Liver (tissue), 9 donors: ENCODE measurements around the gene MYO1F. TPM values are rescaled to one million over a fixed set of nuclear protein-coding genes. Genes with fewer than 3 reads are reported as not detected.
A peak's percentile ranks its signal among the peaks of the same experiment; 100 is the strongest.

Source experiments
- DNase-seq: peaks from one replicate; pipeline ENCODE4 v3.0.0-alpha.2; 2017; ENCODE audit warnings: low spot score
- H3K27ac ChIP-seq, 2 donors: one replicate each; pipeline ENCODE4 v1.7.0; 2013; ENCODE audit warnings: inconsistent platforms in 2 of 2, low read length in 2 of 2, control low read depth in 1 of 2, low read depth in 1 of 2, mild to moderate bottlenecking in 1 of 2
- H3K27me3 ChIP-seq, 4 donors: one replicate each; pipeline versions ENCODE4 v1.6.1 to v1.7.0; 2013; ENCODE audit warnings: low read length in 3 of 4, inconsistent platforms in 1 of 4, mild to moderate bottlenecking in 1 of 4, moderate library complexity in 1 of 4; ENCODE audit not compliant: control insufficient read depth in 4 of 4, insufficient read depth in 4 of 4
- H3K36me3 ChIP-seq, 4 donors: one replicate each; pipeline versions ENCODE4 v1.6.1 to v1.7.0; 2013; ENCODE audit warnings: low read length in 3 of 4, mild to moderate bottlenecking in 3 of 4, low read depth in 1 of 4, moderate library complexity in 1 of 4; ENCODE audit not compliant: control insufficient read depth in 4 of 4, insufficient read depth in 3 of 4
- H3K4me1 ChIP-seq, 4 donors: one replicate each; pipeline versions ENCODE4 v1.6.1 to v1.7.0; 2013; ENCODE audit warnings: low read length in 3 of 4, mild to moderate bottlenecking in 3 of 4, moderate library complexity in 1 of 4; ENCODE audit not compliant: control insufficient read depth in 4 of 4, insufficient read depth in 4 of 4
- H3K4me3 ChIP-seq, 3 donors: one replicate each; pipeline versions ENCODE4 v1.6.1 to v1.7.0; 2013; ENCODE audit warnings: low read length in 3 of 3, control low read depth in 1 of 3, low read depth in 1 of 3, mild to moderate bottlenecking in 1 of 3
- H3K9ac ChIP-seq, 2 donors: one replicate each; pipeline ENCODE4 v1.7.0; 2013; ENCODE audit warnings: low read length in 2 of 2, mild to moderate bottlenecking in 2 of 2, moderate library complexity in 2 of 2, control low read depth in 1 of 2, low read depth in 1 of 2
- H3K9me3 ChIP-seq, 4 donors: one replicate each; pipeline versions ENCODE4 v1.6.1 to v1.7.0; 2013; ENCODE audit warnings: low read length in 3 of 4; ENCODE audit not compliant: control insufficient read depth in 4 of 4
- ATF3 ChIP-seq: IDR thresholded peaks from 2 replicates; pipeline ENCODE4 v1.6.1; 2016; ENCODE audit warnings: antibody characterized with exemption
- FOXA1 ChIP-seq: IDR thresholded peaks from 2 replicates; pipeline ENCODE4 v1.6.1; 2016; ENCODE audit warnings: antibody characterized with exemption
- FOXA2 ChIP-seq: IDR thresholded peaks from 2 replicates; pipeline ENCODE4 v1.6.1; 2016; ENCODE audit warnings: antibody characterized with exemption
- GABPA ChIP-seq, 2 donors: IDR thresholded peaks in 1 of 2; conservative IDR thresholded peaks in 1 of 2; 2 replicates each; pipeline ENCODE4 v1.6.1; 2016; ENCODE audit warnings: antibody characterized with exemption in 2 of 2, mild to moderate bottlenecking in 1 of 2, moderate library complexity in 1 of 2
- HNF4A ChIP-seq, 2 donors: conservative IDR thresholded peaks; 2 replicates each; pipeline ENCODE4 v1.6.1; 2016; ENCODE audit warnings: antibody characterized with exemption in 2 of 2, mild to moderate bottlenecking in 2 of 2
- JUND ChIP-seq, 2 donors: IDR thresholded peaks; 2 replicates each; pipeline ENCODE4 v1.6.1; 2016; ENCODE audit warnings: antibody characterized with exemption in 2 of 2
- NR2F2 ChIP-seq: IDR thresholded peaks from 2 replicates; pipeline ENCODE4 v1.6.1; 2016; ENCODE audit warnings: antibody characterized with exemption
- RAD21 ChIP-seq, 2 donors: IDR thresholded peaks; 2 replicates each; pipeline ENCODE4 v1.6.1; 2016; ENCODE audit warnings: antibody characterized with exemption in 2 of 2, mild to moderate bottlenecking in 2 of 2
- RXRA ChIP-seq, 2 donors: IDR thresholded peaks; 2 replicates each; pipeline ENCODE4 v1.6.1; 2017 to 2018; ENCODE audit warnings: antibody characterized with exemption in 2 of 2, mild to moderate bottlenecking in 1 of 2
- SP1 ChIP-seq: IDR thresholded peaks from 2 replicates; pipeline ENCODE4 v1.6.1; 2018; ENCODE audit warnings: antibody characterized with exemption, mild to moderate bottlenecking
- TAF1 ChIP-seq: conservative IDR thresholded peaks from 2 replicates; pipeline ENCODE4 v1.6.1; 2016; ENCODE audit warnings: antibody characterized with exemption, mild to moderate bottlenecking
- YY1 ChIP-seq: IDR thresholded peaks from 2 replicates; pipeline ENCODE4 v1.6.1; 2016; ENCODE audit warnings: antibody characterized with exemption, mild to moderate bottlenecking
- WGBS: extraction: QIAGEN DNeasy Blood & Tissue Kit; methylation state at CpG from one replicate; pipeline ENCODE4 v1.1.7; 2013; 5-methylcytosine and 5-hydroxymethylcytosine counted together
- polyA plus RNA-seq, 2 donors: library from polyadenylated mRNA; stranded (reverse) in 1 of 2; unstranded in 1 of 2; fragments of 200-250 nt in 1 of 2; fragments of >200 nt in 1 of 2; fragmentation: Nextera tagmentation in 1 of 2; extraction: Ambion mirVana in 1 of 2; gene quantifications; one replicate each; pipeline versions ENCODE4 v1.2.1 to v1.2.3, GENCODE V29; 2013 to 2015
- total RNA-seq, 2 donors: library from RNA; depleted of rRNA; stranded (reverse); fragments of >200 nt; gene quantifications; one replicate each; pipeline ENCODE4 v1.2.3, GENCODE V29; 2014
- TF ChIP-seq, protein P1 (sequence below): IDR thresholded peaks from 2 replicates; pipeline ENCODE4 v1.6.1; 2016; ENCODE audit warnings: antibody characterized with exemption
- donor health status: healthy.
- donor health status: healthy.
- donor health status: healthy.
- donor health status: healthy.
- donor health status: healthy.

Gene MYO1F
- total and polyA plus RNA-seq, 4 donors: 6.1 to 20.4 (median 12.0) TPM

DNA sequence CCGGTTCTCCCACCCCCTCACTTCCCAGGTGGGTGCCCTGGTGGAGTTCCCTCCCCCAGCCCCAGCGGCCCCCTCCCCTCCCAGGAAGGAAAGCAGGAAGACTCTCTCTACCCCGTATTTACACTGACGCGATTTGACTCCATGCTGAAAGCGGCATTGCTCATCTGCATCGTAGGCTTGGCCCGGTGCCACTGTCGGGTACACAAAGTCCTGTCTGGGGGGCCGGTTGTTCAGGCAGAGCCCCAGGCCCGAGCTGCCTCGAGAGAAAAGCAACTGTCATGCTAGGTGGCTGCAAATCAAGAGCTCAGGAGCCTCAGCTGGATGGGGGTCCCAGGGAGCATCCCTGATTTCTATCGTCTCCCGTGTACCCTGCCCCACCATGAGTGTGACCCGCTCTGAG is 18.4 kb upstream of the MYO1F start:
- no peak overlapping the region for H3K9ac ChIP-seq
- peaks cover 0 to 3% (median 1%) of the 10 kb centered on the region in 4 donors for H3K9me3 ChIP-seq
- H3K4me1 ChIP-seq: peaks cover 0 to 10% (median 5%) of the 10 kb centered on the region in 4 donors
- H3K36me3 ChIP-seq: peaks cover 0 to 11% (median 6%) of the 10 kb centered on the region in 4 donors
- WGBS: 75% methylated on average over 15 of the region's 15 CpGs
- no peaks in the 10 kb centered on the region for H3K27me3 ChIP-seq
- TF ChIP-seq FOXA2 (no peak), SP1 (no peak), HNF4A (conservative IDR thresholded peaks at IDR 0.05) (no peak), JUND (IDR thresholded peaks at IDR 0.05) (no peak), YY1 (no peak), GABPA (IDR thresholded peaks at IDR 0.05 in 1 of 2, conservative IDR thresholded peaks at IDR 0.05 in 1 of 2) (no peak), FOXA1 (no peak), RXRA (IDR thresholded peaks at IDR 0.05) (no peak), RAD21 (IDR thresholded peaks at IDR 0.05) (no peak), ATF3 (no peak)
- DNase-seq: no peak
- no peak overlapping the region for H3K27ac ChIP-seq
- no peak overlapping the region for H3K4me3 ChIP-seq

DNA sequence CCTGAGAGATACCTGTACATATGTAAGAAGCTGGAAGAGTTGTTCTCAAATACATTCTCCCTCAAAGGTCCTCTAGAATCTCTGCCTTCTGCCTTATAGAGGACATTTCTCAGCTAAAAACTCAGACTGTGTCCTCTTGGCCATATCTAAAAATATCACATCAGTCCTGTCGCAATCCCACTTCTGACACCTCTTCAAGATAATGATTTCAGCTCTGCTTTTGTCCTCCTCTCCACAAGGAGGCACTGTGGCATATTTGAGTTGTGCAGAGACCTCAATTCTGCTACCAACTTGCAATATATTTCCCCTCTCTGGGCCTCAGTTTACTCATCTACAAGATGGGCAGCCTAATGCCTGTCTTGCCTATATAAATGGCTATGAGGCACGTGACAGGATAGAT is 16.7 kb upstream of the MYO1F start:
- Histone ChIP-seq H3K27ac (no peak overlapping the region), H3K9ac (no peak overlapping the region), H3K4me3 (no peak overlapping the region), H3K27me3 (no peaks in the 10 kb centered on the region), H3K36me3 (peaks cover 0 to 11% (median 5%) of the 10 kb centered on the region in 4 donors), H3K4me1 (peaks cover 0 to 10% (median 5%) of the 10 kb centered on the region in 4 donors), H3K9me3 (peaks cover 0 to 3% (median 1%) of the 10 kb centered on the region in 4 donors)
- TF ChIP-seq TAF1 (no peak), NR2F2 (no peak), GABPA (IDR thresholded peaks at IDR 0.05 in 1 of 2, conservative IDR thresholded peaks at IDR 0.05 in 1 of 2) (no peak), ATF3 (no peak), JUND (IDR thresholded peaks at IDR 0.05) (no peak), FOXA1 (no peak)
- TF ChIP-seq, protein P1, sequence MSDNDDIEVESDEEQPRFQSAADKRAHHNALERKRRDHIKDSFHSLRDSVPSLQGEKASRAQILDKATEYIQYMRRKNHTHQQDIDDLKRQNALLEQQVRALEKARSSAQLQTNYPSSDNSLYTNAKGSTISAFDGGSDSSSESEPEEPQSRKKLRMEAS: no peak
- no peak for DNase-seq
- WGBS: 94% methylated on average over 2 of the region's 2 CpGs

DNA sequence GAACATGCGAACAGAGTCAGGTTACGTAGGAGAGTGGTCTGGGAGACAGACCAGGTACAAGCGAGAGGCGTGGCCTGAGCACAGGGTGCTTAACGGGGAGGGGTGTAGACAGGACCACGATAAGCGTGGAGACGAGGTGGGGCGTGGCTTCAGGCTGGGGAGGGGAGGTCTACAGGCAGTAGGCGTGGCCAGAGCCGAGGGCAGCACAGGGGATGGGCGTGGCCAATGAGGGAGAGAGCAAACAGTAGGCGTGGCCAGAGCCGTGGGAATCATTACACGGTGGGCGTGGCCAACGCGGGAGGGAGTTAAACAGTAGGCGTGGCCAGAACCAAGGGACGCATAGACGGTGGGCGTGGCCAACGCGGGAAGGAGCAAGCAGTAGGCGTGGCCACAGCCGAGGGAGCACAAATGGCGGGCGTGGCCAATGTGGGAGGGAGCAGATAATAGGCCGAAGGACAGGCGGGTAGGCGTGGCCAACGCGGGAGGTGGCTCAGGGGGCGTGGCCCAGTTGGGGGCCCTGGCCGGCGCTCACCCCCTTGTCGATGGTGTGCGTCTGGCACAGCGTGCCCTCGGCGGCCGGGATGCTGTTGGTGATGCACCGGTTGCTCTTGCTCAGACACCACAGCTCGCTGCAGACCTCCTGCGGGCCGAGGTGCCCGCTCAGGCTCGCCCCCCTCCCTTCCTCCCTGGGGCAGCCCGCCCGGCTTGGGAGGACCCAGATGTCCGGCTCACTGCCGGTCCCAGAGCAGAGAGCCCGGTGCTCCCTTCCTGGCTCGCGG is 15.2 kb upstream of the MYO1F start:
- Histone ChIP-seq H3K9me3 (peaks cover 0 to 3% (median 1%) of the 10 kb centered on the region in 4 donors), H3K36me3 (peaks cover 0 to 11% (median 4%) of the 10 kb centered on the region in 4 donors), H3K27ac (peak overlapping the region; percentile 17 to 28), H3K9ac (no peak overlapping the region), H3K27me3 (no peaks in the 10 kb centered on the region), H3K4me1 (peaks cover 0 to 10% (median 5%) of the 10 kb centered on the region in 4 donors), H3K4me3 (peak overlapping the region in 1 of 3 donors; percentile 18)
- TF ChIP-seq SP1 (peak; percentile 64), RAD21 (IDR thresholded peaks at IDR 0.05) (no peak), YY1 (peak; percentile 28)
- 8% methylated on average over 55 of the region's 55 CpGs for WGBS
- DNase-seq: peak; percentile 84
